ENCODE measurements around the gene PAN2.
"Not testable (repeated sequence)": the region's sequence is repeated elsewhere in the genome, so short reads cannot be mapped to it uniquely, and the experiment has no call there.

The PAN2 gene

DNA sequence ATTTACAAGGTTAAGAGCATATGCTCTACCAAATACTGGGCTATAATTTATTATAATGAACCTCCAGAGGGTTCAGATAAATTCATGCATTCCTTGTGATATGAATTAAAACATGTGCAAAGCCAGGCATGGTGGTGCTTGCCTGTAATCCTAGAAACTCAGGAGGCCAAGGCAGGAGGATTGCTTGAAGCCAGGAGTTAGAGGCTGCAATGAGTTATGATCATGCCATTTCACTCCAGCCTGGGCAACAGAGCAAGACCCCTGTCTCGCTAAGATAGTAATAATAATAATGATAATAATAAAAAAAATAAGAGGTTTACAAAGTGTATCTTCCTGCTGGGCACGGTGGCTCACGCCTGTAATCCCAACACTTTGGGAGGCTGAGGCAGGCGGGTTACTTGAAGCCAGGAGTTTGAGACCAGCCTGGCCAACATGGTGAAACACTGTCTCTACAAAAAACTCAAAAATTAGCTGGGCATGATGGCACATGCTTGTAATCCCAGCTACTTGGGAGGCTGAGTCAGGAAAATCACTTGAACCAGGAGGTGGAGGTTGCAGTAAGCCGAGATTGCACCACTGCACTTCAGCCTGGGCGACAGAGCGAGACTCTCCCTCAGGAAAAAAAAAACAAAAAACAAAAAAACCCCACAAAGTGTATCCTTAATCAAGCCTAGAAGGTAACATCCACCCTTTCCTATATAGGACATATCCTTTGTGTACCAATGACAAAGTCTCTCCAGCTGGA lies 26.4 kb downstream of the PAN2 start:
- DNase-seq = no peak

DNA sequence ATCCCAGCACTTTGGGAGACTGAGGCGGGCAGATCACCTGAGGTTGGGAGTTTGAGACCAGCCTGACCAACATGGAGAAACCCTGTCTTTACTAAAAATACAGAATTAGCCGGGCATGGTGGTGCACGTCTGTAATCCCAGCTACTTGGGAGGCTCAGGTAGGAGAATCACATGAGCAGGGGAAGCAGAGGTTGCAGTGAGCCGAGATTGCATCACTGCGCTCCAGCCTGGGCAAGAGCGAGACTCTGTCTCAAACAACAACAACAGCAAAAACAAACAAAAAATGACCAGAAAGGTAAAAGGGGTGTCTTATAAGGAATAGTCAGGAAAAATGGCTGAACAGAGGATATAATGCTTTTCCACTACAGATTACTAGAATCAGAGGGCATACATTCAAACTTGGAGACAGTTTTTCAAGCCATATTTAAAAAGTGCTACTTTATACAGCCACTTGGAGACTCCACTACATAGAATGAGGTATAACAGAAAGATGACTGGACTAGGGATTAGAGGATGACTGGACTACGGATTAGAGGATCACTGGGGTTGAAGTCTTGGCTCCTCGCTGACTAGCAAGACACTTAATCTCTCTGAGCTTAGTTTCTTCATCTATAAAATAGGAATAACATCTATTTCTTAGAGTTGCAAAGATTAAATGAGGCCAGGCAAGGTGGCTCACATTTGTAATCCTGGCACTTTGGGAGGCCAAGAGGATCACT lies 28.8 kb downstream of the PAN2 start:
- no peak for DNase-seq

DNA sequence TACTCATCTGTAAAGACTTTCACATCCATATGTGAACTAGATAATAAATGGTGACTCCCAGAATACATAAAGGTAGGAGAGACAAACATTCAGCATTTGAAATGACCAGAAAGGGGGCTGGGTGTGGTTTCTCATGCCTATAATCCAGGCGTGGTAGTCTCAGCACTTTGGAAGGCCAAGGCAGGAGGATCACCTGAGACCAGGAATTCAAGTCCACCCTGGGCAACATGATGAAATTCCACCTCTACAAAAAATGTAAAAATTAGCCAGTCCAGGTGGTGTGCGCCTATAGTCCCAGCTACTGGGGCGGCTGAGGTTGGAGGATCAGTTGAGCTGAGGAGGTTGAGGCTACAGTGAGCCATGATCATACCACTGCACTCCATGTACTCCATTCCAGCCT lies 29.5 kb downstream of the PAN2 start:
- no peak for DNase-seq

DNA sequence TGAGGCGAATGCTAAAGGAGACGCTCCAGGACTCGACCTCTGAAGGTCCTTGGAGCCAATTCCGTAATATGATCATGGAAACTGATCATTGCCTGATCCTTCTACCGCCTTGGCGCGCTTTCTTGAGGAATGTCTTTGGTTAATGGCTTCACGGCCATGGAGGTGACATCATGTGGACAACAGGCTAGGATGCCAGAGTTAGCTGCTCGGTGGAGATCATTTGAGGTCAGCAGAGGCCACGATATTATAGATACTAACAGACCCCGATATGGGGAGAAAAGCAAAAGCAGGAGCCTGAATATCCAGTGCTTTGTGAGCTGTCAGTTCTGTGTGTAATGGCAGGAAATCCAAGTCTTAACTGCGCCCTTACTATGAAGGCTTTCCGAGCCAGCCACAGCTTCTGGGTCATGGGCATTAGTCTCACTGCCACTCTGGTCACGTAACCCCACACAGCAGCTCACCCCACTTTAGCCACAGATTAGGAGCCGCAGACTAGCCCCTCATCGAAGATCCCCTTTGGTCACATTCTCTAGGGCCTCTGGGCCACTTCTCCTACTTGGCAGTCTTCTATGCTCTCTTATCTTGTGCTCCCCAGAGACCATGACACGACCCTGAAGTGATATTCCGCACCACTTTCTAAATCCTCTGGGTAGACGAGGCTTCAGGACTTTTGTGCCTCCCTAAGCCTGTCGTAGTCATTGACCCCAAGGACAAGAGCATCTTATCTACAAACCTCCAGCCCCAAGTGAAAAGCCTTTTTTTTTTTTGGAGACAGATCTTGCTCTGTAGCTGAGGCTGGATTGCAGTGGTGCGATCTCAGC lies 32.9 kb downstream of the PAN2 start:
- DNase-seq = no peak

DNA sequence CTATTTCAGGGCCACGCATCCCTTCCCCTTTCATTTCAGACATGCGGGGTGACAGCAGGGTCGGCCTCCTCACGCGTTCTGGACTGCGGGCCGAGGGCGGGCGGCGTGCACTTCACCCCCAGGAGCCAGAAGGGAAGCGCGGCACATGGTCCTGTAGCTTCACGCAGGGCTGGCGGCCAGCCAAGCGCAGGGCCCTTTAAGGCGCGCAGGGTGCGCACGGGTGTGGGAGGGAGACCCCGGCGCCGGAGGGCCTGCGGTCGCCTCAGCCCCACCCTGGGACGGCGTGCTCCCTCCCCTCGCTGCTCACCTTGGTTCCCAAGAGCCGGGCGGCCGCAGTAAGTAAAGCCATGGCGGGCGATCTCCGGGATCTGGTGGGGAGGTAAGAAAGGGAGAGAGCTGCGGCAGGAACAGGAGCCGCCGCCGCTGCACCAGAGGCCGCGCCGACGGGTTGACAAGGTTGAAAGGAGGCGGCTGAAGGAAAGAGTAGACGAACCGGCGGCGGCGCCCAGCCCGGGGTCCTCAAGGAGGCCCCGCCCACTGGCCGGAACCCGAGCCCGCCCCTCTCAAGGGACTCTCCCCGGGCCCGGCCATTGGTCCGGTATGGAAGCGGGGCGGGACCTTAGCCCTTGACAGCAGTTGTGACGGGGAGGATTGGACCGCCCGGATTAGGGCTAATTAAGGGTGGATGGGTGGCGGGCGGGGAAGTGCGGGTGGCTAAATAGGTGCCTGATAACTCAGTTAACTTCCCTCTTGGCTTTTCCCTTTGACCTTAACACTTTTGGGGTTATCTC lies 33.8 kb downstream of the PAN2 start, which contains the start of gene CS:
Gene CS (minus strand): TSS at position 478 of the 791 bp plus-strand sequence. CDS start 129 bp downstream, at position 349.
- DNase-seq = peak; percentile 99

DNA sequence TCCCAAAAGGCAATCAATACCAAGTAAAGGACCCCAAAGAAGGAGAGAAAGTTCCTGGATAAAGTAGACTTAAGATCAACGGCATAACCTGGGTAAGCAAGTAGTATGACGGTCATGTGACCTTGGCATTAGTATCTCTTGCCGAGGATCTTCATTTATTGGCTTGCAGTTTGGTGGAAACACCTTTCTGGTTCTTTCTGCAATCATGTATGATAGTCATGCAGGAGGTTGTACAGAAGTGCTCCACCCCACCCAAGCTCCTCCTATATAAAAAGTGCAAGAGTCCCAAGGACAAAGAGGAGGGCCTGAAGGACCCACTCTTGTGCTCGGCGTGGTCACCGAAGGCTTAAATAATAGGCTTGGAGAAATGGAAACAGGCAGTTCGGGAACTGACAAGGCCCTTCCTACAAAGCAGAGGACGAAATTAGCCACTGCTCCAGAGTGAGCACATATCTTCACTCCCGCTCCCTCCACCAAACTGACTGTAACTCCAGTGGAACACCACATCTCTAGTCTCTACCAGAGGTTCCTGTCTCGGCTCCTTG lies 34.4 kb downstream of the PAN2 start:
- DNase-seq = no peak

DNA sequence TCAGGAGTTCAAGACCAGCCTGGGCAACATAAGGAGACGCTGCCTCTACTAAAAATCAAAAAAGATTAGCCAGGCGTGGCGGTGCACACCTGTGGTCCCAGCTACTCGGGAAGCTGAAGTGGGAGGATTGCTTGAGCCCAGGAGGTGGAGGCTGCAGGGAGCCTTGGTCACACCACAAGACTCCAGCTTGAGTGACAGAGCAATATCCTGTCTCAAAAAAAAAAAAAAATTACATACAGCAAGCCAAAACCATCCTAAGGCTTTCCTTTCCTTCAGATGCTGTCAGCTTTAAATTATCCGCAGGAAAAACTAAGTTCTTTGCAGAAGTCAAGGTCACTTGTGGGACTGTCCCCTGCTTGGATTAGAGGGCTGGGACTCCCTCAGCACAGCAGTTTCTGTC lies 35.0 kb downstream of the PAN2 start:
- no peak for DNase-seq

DNA sequence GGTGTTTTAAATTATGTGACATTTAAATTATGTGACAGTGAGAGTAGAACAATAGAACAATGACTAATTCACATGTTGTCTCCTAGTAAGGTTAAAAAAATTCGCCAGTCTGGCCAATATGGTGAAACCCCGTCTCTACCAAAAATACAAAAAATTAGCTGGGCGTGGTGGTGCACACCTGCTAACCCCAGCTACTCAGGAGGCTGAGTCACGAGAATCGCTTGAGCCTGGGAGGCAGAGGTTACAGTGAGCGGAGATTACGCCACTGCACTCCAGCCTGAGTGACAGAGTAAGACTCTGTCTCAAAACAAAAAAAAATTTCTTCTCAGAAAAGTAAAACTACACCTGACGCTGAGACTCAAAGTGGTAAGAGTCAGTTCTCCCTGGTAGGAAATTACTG lies 36.4 kb downstream of the PAN2 start:
- no peak for DNase-seq

DNA sequence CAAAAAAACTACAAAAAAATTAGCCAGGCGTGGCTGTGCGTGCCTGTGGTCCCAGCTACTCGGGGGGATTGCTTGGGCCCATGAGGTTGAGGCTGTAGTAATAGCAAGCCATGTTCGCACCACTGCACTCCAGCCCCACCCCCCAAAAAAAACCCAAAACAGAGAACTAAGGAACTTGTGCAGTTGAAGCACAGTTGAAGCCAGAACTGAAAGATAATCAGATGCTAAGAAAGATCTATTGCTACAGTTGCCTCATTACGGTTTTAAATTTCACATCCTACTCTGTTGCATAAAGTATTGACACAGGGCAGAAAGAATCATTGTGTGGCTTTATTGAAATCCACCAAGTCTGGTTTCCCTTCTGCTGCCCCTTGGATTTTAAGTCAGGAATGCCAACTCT lies 37.5 kb downstream of the PAN2 start:
- DNase-seq = no peak

DNA sequence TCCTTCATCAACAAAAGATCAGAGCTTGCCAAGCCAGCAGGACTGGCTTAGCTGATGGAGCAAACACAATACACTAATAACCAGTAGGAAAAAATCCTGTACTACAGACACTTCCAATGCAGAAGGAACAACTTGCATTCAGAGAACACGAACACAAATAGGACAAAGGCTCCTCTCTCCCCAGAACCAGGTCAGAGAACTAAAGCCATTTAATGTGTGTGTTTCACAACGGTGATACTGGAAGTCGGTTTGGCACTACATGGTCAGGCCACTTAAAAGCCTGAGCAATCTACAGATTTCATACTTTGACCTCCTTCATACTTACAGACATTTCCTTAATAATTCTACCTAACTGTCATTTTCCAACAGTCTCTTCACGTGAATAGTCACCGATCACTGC lies 40.0 kb downstream of the PAN2 start:
- DNase-seq = no peak

DNA sequence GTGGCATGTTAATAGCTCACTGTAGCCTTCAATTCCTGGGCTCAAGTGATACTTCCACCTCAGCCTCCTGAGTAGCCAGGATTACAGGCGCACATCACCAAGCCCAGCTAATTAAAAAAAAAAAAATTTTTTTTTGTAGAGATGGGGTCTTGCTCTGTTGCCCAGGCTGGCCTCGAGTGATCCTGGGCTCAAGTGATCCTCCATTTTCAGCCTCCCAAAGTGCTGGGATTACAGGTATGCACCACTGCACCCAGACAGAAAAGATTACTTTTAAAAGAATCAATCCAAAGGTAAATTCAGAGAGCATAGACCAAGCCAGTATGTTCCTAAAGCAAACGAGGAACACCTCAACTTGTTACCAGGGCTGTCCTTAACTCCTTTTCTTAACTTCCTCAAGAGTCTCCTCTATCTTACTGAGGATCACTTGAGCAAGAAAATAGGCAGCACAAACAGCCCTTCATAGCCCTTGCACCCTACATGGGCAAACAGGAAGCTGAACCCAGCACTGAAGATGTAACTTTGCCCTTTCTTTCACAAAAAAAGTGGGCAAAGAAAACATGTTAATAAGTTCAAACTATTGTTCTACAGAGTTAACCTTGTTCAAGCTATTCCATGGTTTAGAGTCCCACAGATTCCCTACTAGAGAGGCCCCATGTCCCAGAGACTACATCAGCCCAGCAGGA lies 45.0 kb downstream of the PAN2 start:
- DNase-seq = no peak

DNA sequence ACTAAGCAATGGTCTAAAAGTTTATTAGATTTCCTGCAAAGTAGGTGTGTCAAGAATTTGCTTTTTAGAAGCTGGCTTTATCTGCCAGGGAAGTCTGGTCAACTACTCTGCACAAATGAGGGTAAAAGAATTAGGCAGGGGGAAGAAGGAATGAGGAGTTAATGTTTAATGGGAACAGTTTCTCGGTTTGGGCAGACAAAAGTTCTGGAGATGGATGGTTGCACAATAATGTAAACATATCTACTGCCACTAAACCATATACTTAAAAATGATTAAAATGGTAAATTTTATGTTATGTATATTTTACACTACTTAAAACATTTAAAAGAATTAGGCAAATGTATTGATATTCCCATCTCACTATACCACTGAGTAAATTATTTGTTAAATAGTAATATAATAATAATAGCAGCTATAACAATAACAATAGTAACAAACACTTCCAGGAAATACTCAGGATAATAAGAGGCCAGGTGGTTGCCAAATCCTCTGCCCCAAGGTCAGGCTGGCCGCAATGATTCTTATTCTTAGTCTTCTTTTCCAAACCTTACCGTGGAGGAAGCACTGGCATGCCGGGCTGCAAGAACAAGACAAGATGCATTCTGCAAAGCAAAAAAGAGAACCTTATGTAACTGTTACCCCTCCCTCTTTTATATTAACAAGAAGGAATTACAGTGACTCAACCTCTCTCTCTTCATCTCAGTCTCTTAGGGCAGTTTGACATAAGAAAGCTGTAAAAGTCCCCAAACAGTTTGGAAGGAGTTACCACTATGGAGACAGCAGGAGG lies 47.6 kb downstream of the PAN2 start:
- no peak for DNase-seq

DNA sequence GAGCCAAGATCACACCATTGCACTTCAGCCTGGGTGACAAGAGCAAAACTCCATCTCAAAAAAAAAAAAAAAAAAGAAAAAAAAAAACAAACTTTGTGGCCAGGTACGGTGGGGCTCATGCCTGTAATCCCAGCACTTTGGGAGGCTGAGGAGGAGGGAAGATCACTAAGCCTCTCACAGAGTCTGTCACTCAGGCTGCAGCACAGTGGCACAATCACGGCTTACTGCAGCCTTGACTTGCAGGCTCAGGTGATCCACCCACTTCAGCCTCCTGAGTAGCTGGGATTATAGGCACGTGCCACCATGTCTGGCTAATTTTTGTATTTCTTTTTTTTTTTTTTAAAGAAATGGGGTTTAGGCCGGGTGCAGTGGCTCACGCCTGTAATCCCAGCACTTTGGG lies 49.5 kb downstream of the PAN2 start:
- not testable (repeated sequence) for DNase-seq

DNA sequence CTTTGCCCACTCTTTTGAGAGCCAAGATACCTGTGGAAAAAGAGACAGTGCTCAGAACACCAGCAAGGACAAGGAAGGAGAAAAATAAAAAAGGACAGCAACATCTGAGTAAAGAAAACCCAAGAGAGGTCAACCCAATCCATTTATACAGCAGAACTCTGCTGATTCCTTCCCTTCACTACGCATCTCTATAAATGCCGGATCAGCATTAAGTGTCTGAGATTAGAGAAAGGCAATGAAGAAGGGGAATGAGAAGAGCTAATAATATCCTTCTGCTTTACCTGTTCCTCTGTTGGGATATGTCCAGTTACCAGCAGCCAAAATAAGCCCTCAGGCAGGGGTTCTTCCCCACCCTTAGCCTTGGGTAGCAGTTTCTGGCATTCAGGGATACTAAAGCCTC lies 51.2 kb downstream of the PAN2 start:
- DNase-seq = no peak

DNA sequence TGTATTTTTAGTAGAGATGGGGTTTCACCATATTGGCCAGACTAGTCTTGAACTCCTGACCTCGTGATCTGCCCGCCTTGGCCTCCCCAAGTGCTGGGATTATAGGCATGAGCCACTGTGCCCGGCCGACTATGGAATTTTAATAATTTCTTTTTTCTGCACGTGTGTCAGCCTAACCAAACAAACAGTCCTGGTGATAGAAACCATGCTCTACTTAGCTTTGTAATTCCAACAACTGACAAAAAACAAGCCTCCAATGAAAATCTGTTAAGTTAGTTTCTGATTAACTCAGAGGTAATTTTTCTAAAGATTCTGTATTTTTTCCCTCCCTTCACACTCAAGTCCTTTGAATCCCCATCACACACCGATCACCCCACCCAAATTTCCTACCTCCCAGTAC lies 51.8 kb downstream of the PAN2 start:
- no peak for DNase-seq

DNA sequence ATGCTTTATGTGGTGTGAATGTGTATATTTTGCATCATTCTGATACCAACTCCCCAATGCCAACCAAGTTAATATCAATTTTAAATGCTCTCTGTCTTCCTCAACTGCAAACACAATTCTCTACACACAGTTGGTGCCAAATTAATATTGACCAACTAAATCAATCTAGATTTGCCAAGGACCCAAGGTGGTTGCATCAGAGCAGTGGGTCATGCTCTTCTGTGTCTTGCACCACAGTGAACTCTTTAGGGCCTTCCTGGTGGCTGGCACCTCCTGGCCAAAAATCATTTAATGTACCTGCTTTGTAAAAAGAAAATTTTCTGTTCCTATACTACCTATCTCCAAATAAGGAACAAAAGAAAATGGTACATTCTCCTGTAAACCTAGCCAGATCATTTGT lies 53.0 kb downstream of the PAN2 start:
- DNase-seq = no peak

DNA sequence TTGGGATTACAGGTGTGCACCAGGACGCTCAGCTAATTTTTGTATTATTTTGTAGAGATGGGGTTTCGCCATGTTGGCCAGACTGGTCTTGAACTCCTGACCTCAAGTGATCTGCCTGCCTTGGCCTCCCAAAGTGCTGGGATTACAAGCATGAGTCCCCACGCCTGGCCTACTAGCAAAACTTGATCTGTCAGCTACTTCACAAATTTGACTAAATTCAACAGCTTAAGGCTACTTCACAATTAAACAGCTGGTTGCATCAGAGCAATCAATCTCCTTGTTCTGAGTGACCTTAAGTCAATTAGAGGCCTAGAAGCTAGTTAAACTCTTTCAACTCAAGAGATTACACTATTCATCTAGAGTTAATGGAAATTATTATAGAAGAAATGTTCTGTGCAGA lies 54.9 kb downstream of the PAN2 start:
- DNase-seq = no peak

DNA sequence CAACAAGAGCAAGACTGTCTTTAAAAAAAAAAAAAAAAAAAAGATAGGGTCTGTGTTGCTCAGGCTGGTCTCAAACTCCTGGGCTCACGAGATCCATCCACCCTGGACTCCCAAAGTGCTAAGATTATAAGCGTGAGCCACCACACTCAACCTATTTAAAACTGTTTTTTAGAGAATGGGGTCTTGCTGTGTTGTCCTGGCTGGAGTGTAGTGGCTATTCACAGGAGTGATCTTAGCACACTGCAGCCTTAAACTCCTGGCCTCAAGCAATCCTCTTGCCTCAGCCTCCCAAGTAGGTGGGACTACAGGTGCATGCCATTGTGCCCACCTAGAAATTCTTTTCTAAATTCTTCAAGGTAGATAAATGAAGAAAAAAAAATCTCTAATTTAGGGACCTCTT lies 59.5 kb downstream of the PAN2 start:
- no peak for DNase-seq

DNA sequence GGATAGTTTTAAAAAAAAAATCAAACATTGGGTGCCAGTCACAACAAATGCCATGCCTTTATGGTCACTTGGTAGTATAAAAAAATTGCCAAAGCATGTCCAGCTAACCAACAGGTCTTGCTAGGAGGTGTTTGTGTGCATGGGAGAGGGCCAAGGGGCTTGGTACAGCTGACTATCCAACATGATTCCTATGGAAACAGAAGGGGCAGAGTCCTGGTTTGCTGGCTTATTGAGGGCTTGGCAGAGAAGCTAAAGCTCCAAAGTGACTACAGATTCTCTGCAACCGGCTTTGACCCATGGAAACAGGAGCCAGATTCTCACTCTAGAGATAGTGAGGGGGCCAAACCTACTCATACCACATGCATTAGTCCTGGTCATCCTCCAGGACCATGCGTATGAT lies 61.3 kb downstream of the PAN2 start:
- DNase-seq = not testable (repeated sequence)

DNA sequence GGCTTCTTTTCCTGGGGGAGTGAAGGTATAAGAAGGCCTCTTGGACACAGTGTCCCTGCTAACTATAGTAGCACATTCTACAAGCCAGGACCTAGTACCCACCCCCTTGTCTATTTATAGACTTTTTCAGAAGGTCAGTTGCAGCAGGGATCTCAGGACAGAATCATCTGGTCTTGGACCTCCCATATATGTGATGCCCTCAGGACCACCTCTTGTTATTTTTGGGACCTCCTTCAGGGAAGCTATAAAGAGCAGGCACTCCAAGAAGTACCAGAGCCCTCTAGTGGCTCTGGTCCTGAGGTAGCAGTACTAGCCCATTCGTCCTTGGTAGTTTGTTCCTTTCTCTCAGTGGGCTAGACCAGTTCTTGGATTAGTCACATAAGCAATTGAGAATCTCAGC lies 62.8 kb downstream of the PAN2 start:
- no peak for DNase-seq

DNA sequence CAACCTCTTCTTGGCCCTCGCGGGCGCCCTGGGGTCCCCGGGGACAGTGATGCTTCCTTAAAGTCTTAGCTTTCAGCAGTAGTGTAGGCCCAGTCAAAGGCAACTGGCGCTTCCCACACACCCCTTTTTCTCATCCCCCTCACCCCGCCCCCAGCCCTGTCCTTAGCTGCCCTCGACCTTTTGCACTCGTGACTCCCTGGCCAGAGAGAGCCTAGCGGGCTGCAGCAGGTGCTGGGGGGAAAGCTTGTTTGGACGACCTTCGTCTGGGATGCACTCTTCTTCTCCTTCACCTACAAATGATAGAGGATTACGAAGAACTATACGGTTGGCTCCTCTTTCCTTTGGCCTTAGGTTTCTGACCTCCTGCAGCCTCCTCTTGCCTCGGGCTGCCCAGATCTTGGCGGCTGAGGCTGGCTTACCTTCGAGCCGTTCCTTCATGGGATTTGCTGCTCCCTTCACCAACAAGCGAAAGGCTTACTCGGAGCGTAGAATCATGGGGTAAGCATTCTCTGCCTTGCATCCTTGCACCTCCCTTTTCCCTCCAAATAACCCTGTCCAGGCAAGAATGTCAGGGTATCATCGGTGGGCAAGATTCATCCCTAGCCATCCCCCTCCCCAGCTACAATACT lies 66.2 kb downstream of the PAN2 start:
- DNase-seq = no peak
